Effector CD8-positive, alpha-beta T cell (primary cell): ENCODE results near the gene CD99L2.

Source experiments
- DNase-seq: peaks from one replicate; lab custom pipeline; 2025; lab: John Stamatoyannopoulos, UW

CD99L2 gene

DNA sequence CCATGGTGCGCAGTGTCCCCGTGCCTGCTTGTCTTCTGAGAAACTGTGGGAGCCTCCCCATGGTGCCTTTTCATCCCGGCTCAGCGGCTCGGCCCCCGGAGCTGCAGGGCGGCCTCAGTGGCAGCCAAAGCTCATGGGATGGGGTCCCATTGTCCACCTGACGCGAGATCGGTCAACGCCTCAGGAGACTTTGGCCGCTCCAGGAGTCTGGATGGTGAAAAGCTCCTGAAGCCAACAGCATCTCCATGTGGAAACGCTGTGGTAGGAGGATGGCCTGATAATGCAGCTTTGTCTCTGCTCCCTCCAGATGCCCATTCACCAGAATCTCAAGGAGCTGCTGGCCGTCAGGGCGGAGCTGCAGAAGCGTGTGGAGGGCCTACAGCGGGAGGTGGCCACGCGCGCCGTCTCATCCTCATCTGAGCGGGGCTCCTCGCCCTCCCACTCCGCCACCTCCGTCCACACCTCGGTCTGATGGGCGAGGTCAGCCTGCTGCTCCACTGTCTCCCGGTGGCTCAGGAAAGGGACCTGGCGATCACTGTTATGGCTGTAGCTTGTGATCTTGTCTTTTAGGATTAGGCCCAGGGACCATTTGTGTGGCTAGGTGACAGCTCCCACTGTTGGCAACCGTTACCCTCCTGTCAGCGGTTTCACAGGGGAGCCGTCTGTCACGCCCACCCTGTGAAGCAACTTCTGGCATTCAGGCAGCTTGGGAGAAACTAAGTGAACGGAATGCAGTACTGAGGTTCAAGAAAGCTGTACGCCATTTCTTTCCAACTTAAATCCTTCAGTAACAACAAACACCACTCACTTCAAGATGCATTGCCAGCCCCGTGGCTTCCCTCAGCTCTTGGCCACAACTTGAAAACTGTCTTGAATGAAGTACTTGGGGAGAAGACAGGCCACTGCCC is 136.0 kb downstream of the CD99L2 start:
- no peak for DNase-seq

DNA sequence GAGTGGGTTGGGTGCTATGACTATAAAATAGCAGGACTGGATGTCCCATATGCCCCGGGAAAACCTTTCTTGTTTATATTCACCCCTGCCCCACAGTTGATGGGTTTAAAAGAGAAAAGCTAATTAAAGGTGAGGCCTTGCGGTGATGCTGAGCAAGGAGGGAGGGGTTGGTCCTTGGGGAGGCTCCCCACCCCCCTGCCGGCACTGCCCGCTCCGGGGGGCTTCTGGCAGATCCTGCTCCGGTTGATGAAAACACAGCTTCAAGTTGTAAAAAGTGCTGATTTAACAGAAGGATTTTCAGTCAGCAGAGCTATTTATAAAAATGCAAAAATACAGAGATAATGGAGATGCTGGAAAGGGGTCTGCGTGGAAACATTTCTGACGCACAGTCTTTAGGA is 136.7 kb downstream of the CD99L2 start:
- no peak for DNase-seq

DNA sequence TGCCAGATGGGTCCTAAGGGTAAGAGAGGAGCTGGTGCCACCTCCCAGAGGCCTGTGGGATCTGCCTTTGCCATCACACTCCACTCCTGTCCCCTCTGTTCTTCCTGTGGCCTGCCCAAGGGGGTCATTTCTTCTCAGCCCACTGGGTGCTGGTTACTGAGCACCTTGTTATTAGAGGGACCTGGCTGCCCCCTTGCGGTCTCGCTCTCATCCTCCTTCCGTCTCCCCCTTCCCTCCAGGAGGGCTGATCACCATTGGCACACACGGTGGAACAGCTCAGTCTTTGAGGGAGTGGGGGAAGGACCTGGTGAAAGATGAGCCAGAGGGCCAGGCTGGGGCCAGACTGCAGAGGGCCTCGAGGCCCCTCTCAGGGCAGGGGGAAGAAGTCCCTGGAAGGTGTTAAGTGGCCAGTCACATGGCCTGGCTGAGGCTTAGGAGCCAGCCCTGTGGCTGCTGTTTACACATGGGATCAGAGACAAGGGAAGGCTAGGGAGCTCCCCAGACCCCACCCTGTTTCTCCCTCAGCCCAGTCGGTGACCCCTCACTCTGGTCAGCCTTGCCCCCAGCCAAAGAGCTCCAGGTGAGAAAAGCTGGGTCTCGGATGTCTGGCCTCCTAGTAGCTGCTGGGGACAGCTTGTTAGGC is 137.2 kb downstream of the CD99L2 start:
- no peak for DNase-seq

GRCh38 chrX:150759568-150760416 is 138.7 kb downstream of the CD99L2 start:
- no peak for DNase-seq

GRCh38 chrX:150757371-150757770 is 141.1 kb downstream of the CD99L2 start:
- no peak for DNase-seq

GRCh38 chrX:150753968-150754367 is 144.5 kb downstream of the CD99L2 start:
- no peak for DNase-seq

DNA sequence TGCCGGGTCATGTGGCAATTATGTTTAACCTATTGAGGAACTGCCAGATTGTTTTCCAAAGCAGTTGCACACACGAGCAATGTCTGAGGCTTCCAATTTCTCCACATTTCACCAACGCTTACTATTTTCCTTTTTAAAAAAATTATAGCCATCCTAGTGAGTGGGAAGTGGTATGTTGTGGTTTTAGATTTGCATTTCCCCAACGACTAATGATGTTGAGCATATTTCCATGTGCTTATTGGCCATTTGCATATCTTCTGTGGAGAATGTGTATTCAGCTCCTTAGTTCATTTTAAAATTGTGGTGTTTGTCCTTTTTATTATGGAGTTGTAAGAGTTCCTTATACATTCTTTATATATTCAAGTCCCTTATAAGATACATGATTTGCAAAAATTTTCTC is 145.1 kb downstream of the CD99L2 start:
- no peak for DNase-seq

DNA sequence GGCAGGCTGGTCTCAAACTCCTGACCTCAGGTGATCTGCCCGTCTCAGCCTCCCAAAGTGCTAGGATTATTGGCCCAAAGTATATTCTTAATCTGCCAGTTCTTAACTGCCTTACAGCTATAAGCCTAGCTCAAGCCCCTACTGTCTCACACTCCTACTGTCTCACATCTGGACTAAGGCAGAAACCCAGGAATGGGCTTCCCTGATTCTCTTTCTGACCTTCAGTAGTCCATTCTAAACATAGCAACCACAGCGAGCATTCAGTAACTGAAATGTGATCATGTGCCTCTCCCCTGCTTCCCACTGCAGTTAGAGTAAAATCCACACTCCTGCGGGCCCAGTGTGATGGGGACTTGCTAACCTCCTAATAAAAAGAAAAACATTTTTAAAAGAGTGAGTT is 146.3 kb downstream of the CD99L2 start:
- no peak for DNase-seq

GRCh38 chrX:150736475-150736874 is 162.0 kb downstream of the CD99L2 start:
- no peak for DNase-seq

GRCh38 chrX:150731795-150732194 is 166.7 kb downstream of the CD99L2 start:
- no peak for DNase-seq

DNA sequence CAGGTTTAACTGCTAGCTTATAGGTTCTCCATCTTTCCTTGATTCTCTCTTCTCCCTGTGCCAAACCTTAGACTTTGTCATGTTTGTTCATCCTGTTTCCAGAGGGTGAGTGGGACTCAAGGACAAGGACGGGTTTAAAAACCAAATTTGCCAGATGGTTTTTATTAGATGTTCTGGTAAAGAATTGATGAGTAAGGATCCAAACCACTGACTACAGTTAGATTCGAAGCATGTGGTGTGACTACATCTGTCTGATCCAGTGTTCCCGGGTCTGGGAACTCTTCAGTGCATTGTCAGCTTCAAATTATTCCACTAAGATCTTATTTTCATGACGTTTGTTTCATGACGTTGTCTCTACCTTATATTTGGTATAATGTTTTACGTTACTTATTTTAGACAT is 167.7 kb downstream of the CD99L2 start:
- no peak for DNase-seq

- DNase-seq = no peak
Observed at GRCh38 chrX:150729956-150730355, 168.5 kb downstream of the CD99L2 start.

GRCh38 chrX:150719621-150720020 is 178.8 kb downstream of the CD99L2 start:
- DNase-seq = no peak
